Jurkat, Clone E6-1 (cell line): ENCODE data around the gene DDRGK1.
A peak's percentile ranks its signal among the peaks of the same experiment; 100 is the strongest.

ENCODE experiments used
- DNase-seq: peaks from one replicate; pipeline ENCODE4 v3.0.0-alpha.2; 2011; ENCODE audit warnings: low read depth, low spot score
- H3K4me3 ChIP-seq: 2 replicates; pipeline ENCODE4 v1.5.1; 2011; ENCODE audit warnings: mild to moderate bottlenecking, low read length, control low read depth, moderate library complexity

The DDRGK1 gene

DNA sequence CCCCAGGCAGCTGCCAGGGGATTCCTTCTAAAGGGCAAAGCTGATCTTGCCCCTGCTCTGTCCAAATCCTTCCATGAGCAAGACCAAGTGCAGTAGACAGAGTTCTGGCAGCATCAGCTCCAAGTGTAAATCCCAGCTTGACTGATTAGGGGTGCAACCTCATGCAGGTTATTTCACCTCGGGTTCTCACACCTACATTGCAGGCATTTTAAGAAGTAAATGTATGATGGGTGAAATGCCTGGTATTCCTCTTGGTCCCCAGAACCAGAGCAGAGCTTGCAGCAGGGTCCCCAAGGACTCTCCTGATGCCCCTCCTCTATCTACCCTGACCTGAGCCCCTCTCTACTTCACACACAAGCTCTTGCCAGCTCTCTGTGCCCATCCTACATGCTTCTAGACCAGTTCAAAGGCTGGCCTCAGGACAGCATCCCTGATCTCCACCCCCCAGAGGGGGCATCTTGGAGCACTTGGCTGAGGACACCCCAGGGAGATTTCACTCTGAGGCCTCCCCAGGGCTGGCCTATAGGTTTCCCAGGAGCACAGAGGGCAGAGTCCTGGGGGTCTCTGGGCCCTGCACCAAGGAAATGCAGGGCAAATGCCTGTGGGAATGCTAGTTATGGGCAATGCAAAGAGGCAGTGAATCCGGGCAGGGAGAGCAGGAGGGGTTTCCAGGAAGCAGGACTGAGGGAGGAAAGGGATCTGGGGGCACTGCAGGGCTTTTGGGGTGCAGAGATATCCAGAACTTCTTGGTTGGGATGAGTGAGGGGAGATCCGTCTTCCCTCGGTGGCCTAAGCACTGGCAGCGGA is 32.2 kb downstream of the DDRGK1 start:
- H3K4me3 ChIP-seq, result peak overlapping the region; percentile 71
- no peak for DNase-seq

DNA sequence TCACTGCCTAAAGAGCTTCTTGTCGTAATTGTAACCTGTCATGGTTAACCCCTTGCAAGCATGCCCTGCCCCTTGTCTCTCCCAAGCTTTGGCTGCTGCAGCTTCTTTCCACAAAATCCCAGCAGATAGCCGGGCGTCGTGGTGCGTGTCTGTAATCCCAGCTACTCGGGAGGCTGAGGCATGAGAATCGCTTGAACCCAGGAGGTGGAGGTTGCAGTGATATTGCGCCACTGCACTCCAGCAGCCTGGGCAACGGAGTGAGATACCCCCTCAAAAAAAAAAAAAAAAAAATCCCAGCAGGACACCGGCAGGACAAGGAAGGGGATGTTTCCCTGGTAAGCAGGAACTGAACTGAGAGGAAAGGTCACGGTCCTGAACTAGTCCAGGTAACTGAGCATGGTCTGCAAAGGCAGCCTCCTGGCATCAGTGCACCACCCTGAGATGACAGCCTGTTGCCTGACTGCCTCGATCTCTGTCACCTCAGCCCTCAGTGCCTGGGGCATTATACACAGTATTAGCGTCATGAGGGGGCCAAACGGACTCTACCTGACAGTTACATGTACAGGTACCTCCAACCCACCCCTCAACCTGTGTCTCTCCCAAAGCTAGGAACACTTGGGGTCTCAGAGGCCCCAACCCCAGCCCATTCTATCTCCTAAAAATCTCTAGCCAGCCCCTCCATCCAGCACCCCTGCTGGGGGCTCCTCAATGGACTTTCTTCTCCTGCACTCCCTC is 32.9 kb downstream of the DDRGK1 start:
- no peak for DNase-seq
- no peak overlapping the region for H3K4me3 ChIP-seq

DNA sequence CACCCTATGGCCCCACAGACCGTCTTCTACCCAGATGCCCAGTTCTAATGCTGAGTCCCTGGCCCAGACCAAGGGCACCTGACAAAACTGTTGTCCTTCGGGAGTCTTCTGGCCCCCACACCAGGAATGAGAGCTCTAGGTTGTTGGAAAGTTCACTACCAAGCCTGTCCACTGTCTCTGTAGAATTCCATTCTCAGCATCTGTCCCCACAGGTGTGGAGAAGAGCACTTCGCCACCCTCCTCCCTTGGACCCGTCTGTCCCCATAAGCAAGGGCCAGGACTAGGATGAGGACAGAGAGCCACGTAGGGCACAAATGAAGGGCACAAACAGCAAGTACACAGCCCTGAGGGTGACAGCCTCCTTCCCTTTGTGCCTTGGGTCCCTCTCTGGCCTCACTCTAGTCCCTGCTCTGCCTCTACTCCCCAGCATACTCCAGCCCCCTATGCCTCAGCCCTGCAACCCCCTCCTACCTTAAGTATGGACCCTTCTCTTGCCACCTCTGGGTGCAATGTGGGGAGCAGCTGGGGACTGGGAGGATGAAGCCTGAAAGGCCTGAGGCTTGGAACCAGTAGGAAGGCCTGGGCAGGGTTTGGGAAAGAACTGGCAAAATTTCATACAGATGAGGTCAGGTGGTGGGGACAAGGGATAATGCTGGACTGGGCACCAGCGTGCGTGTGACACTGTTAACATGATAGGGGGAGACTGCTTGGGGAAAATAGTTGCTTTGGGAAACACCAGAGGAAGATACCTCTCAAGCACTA is 35.5 kb downstream of the DDRGK1 start:
- no peak for DNase-seq
- no peak overlapping the region for H3K4me3 ChIP-seq

DNA sequence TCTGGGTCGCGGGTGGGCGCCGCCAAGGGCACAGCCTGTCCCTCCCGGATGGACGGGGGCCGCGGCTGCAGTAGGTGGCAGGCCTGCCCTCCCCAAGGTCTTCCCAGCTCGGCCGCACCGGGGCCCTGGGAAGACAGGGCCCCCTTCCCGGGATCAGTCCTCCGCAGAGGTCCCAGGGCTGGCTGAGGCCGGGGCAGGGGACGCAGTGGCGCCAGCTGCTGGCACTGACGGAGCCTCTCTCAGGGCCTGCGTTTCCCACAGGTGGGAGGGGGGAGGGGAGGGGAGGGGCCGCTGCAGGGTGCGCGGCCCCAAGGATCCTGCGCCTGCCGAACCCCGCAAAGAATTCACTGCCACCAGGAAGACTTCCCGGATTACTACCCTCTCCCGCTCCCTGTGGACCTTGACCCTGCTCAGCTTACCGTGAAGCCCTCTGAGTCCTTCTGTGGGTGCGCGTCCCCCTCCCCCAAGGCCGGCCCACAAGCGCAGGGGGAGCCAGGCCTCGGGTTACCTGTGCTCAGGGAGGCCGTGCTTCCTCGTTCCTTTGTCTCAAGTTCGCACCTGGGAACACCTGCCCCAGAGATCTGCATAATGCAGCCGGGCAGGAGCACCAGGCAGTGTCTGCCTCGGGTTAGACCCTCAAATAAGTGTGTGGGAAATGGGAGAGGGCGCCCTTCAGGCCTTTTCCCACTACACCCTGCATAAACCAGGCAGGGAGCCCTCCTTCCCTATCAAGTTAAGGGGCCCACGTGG is 36.2 kb downstream of the DDRGK1 start:
- DNase-seq, result no peak
- no peak overlapping the region for H3K4me3 ChIP-seq

DNA sequence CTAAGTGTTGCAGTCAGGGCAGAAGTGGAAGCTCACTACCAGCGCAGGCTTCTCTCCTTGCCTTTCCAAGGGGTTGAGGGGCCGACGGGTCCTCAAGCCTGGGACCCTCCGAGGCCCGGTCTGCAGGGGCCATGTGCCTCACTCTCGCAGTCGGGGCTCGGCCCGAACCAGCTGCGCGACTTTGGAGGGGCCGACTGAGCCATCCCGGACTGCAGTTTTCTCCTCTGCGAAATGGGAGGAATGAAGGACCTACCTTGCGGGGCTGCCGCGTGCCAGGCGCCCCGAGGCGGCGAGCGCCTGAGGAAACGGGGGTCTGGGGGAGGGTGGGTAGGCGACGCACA is 36.8 kb downstream of the DDRGK1 start:
- no peak for DNase-seq
- H3K4me3 ChIP-seq, result no peak overlapping the region

DNA sequence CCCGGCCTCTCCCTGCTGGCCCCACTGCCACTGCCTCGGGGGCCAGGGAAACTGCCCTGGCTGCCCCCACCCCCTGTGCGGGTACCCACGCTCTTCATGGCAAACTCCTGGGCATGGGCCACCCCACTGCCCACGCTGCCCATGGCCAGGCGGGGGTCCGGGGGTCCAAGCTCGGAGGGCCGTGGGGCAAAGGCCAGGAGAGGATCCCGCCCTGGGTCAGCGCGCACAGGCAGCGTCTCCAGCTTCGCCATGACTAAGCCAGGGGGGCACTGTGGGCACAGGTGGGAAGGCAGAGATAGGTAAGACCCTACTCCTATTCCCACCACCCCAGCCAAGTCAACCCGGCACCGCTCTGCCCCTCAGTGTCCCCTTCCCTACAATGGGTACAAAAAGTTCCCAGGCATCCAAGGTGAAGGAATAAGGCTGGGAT is 37.6 kb downstream of the DDRGK1 start:
- no peak overlapping the region for H3K4me3 ChIP-seq
- no peak for DNase-seq

DNA sequence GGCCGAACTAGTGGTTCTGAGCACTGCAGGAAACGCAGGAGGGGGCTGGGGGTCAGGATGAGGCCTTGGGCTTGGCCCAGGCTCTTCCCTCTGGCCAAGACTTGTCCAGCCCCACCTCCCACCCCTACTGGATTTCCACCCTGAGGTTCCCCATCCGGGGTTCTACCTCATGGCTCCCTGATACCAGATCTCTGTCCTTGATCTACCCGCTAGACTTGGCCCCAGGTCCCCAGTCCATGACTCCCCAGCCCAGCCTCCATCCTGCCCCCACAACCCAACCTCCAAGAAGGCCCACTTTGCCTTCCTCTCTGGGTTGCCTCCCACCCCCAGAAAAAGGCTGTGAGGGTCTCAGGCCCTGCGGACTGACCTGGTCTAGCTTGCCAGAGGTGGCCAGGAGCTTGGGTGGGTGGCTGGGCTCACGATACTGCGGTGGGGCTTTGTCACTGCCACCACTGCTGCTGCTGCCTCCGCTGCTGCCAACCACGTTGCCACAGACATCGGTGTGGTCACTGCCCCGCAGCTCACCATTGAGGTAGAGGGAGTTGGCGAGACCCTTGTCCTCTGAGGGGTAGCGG is 38.1 kb downstream of the DDRGK1 start:
- no peak for DNase-seq

DNA sequence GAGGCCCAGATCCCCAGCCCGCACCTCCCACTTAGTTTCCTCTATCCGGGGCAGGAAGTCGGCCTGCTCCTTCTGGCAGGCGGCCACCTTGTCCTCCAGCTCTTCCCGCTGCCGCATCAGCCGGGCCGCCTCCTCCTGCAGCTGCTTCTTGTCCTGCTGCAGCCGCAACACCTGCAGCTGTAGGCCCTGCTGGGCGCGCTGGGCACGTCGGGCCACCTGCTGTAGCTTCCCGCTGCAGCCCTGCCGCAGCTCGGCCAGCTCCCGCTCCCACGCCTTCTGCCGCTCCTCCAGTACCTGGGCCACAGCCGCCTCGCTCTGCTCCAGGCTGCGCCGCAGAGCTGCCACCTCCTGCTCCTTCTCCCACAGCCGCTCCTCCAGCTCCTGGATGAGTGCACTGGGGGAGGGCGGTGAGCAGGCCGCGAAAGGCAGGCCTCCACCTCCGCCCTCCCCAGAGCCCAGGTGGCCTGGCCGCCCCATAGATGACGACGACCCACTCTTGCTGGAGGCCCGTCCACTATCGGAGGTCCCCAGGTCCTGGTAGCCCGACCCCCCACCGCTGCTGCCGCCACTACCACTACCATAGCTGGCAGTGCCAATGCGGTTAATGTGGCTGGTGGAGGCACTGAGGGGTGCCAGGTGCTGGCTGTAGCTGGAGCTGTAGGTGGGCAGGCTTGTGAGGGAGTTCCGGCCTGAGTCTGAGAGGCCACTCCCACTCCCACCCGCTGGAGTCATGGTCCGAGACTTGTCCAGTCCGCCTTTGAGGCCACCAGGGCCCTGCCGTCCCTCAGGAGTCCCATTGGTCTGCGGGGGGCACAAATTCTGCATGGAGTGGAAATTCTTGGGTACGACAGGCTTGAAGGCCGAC is 38.8 kb downstream of the DDRGK1 start:
- no peak overlapping the region for H3K4me3 ChIP-seq
- DNase-seq, result peak; percentile 35

More for the DNA sequence above, 38.1 kb downstream of the DDRGK1 start:
- H3K4me3 ChIP-seq, result no peak overlapping the region

DNA sequence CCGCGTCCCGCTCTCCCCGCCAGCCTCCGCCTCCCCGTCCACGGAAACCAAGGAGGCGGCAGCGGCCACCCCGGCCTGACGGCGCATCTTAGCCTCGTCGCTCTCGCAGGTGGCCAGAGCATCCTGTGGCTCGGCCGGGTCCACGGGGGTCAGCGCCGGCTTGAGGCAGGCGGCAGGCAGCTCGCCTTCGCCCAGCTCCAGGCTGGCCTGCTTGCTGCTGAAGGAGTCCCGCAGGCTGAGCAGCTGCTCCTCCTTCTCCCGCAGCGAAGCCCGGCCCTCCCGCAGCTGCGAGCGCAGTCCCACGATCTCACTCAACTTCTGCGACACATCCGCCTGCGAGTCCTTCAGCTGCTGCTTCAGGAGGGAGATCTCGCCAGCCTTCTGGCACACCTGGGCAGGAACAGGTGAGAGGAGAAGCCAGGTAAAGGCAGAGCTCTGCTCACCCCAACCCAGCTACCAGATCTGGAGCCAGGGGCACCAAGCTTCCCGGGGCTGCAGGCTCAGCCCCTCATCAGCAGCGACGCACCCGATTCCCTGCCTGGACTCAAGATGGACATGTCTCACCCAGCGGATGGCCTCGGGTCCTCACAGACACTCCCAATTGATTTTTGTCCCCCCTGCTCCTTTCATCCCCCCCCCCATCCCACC is 39.6 kb downstream of the DDRGK1 start:
- DNase-seq, result no peak
- no peak overlapping the region for H3K4me3 ChIP-seq

DNA sequence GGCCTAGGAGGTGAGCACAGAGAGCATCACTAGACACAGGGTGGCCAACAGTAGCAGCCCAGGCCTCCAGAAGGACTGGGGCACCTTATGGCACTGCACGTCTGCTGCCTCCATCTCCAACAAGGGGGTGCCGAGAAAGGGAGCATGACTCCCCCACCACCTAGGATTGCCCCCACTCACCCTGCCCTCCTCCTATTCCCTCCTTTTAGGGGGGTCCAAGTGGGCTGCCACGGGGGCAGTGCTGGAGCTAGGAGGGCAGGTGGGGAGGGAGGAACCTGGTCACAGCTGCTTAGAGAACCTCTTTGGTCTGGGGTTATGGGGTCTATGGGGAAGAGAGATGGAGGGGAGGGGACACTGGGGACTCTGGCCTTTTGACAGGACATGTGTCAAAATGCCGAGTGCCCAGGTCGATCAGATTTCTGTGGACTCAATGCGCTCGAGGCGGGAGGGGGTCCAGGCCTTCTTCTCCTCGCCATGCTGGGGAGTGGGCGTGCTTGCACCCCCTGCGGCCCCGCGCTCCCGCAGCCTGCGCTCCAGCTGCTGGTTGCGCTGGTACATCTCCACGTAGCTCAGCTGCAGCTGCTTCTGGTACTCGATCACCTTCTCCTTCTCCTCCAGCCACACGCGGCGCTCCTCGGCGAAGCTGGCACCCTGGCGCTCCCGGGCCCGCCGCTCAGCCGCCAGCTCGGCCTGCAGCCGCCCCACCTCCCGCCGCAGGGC is 40.3 kb downstream of the DDRGK1 start:
- DNase-seq, result no peak
- no peak overlapping the region for H3K4me3 ChIP-seq

DNA sequence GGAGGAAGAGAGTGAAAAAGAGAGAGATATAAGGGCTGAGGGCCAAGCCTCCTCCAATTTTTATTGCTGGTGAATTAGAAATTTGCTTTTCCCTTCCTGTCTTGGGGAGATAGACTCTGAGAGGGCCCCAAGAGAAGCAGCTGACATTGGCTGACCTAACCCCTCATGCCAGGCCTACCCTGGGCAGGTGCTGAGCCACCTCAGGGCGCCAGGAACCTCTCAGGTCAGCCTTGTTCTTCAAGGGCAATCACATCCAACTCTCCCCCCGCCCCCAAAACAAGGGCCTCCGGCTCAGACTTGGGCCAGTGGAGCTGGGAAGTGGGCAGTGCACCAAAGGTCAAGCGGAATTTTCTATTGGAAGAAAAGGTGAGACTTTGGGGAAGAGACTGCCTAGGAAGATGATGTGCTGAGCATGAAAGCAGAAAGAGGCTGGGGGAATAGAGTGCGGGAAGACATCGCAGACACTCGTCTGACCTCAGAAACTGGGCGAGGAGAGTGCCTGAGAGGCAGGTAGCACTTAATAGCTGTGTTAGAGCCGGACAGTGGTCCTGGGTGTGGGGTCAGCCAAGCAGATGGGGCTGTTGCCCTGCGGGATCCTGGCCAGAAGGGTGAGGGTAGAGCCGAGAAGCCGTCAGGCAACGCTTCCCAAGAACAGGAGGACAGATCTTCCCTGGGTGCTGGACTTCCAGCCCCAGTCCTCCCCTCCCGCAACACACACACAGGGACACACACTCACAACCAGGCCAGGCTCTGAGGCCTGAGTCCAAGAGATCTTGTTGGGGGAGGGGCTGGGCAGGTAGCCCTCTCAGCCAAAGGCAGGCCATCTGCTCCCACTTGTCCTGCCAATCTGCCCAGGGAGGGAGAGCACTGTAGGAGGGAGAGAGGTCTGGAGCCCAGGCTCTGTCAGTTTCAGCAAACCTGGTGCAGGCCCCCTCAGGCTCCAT is 41.1 kb downstream of the DDRGK1 start:
- H3K4me3 ChIP-seq, result no peak overlapping the region
- DNase-seq, result no peak

DNA sequence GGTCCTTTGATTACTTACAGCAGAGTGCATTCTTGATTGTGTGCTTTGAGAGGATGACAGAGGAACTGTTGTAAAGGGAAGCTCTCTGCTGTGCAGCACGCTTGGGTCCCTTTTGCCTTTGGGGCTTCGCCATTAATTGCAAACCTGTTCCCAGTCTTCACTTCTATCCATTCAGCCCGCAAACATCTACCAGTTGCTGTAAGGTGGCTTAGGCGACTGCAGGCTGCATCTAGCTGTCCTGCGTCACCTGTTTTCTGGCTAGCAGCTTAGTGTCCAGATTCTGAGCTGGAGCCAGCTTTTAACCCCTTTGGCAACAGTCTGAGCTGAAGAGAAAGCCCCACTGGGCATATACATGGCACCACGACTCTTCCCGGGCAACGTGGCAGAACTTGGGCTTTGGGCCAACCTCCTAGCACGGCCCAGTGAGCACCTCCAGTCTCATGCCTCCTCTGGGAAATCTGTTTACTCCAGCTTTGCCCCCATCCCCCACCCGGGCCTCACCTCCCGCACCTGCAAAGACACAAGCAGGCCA is 42.3 kb downstream of the DDRGK1 start:
- no peak overlapping the region for H3K4me3 ChIP-seq
- DNase-seq, result no peak

DNA sequence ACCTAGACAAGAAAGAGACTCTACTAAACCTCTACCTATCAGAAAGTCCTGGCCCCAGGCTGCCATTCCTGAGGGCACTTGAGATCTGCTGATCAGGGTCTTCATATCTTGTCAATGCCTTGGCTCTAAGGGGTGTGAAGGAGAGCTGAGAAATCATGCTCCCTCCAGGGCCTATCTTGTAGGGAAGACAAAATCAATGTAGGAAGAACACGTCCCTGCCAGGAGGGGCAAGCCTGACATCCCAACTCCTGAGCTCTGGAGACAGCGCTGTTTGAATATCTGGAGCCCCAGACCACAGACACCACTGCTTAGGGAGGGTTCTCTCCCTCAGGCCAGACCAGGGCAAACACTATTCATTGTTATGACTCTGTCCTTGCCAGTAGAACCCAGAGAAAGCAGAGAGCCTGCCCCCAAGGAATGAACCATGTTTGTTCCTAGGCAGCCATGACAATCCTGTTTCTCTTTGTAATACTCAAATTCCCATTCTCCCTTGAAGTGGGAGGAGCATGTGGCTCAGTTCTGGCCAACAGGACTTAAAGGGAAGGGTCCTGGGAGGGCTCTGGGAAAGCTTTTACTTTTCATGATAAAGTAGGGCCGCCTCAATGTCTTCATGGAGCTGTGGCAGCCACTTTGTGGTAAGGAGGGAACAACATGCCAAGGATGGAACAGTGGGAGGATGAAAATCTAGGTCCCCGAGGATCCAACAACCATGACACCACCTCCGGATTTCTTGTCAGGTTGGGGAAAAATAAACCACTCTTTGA is 43.0 kb downstream of the DDRGK1 start:
- no peak for DNase-seq
- H3K4me3 ChIP-seq, result no peak overlapping the region

DNA sequence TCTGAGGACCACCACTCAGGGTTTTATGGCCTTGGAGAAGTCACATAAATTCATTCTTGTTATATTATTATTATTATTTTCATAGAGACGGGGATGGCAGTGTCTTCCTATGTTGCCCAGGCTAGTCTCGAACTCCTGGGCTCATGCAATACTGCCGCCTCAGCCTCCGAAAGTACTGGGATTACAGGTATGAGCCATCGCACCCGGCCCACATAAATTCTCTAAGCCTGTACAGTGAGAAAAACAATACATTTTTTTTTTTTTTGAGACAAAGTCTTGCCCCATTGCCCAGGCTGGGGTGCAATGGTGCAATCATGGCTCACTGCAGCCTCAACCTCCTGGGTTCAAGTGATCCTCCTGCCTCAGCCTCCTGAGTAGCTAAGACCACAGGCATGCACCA is 44.1 kb downstream of the DDRGK1 start:
- peak overlapping the region; percentile 97 for H3K4me3 ChIP-seq
- no peak for DNase-seq

DNA sequence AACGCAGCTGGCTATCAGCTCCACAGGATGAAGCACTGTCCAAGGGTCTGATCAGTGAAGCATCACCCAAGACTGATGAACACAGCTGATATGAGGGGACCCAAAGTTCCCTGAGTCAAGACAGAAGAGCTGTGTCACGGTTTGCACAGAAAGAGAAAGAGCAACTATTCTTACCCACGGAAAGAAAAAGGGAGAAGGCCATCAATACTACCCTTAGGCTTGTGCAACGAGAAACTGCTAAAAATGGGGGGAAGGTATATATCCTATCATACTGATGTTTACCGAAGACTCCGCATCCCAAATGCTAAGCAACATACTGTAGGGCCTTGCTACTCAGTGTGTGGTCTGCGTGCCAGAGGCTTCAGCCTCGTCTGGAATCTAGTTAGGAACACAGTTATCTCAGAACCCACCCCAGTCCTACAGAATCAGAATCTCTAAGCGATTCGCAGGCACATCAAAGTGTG is 45.5 kb downstream of the DDRGK1 start:
- DNase-seq, result no peak
- H3K4me3 ChIP-seq, result peak overlapping the region; percentile 97
